ENCODE data around the gene KTI12.
A peak's percentile ranks its signal among the peaks of the same experiment; 100 is the strongest.

The KTI12 gene

GRCh38 chr1:52059888-52060287, 26.3 kb upstream of the KTI12 start:
- H3K27ac ChIP-seq = no peak overlapping the region
- TF ChIP-seq CTCF (IDR thresholded peaks at IDR 0.05) (no peak), ZFX (IDR thresholded peaks at IDR 0.05; ENCODE audit: borderline replicate concordance) (no peak)

- TF ChIP-seq ZFX (IDR thresholded peaks at IDR 0.05; ENCODE audit: borderline replicate concordance) (no peak), CTCF (IDR thresholded peaks at IDR 0.05) (no peak)
Observed at GRCh38 chr1:52059321-52059720, 25.7 kb upstream of the KTI12 start.

GRCh38 chr1:52057876-52058415, 24.3 kb upstream of the KTI12 start:
- no peak overlapping the region for H3K27ac ChIP-seq
- TF ChIP-seq CTCF (IDR thresholded peaks at IDR 0.05) (no peak), ZFX (IDR thresholded peaks at IDR 0.05; ENCODE audit: borderline replicate concordance) (no peak)

More at GRCh38 chr1:52059321-52059720, 25.7 kb upstream of the KTI12 start:
- H3K27ac ChIP-seq = no peak overlapping the region

GRCh38 chr1:52057255-52057654, 23.6 kb upstream of the KTI12 start:
- TF ChIP-seq CTCF (IDR thresholded peaks at IDR 0.05) = no peak
- no peak for TF ChIP-seq ZFX (IDR thresholded peaks at IDR 0.05; ENCODE audit: borderline replicate concordance)
- peak overlapping the region; percentile 99 for H3K27ac ChIP-seq

- peak overlapping the region; percentile 99 for H3K27ac ChIP-seq
- TF ChIP-seq CTCF (IDR thresholded peaks at IDR 0.05) (no peak), ZFX (IDR thresholded peaks at IDR 0.05; ENCODE audit: borderline replicate concordance) (no peak)
Observed at GRCh38 chr1:52056937-52057231, 23.3 kb upstream of the KTI12 start.

- TF ChIP-seq CTCF (IDR thresholded peaks at IDR 0.05) = no peak
- TF ChIP-seq ZFX (IDR thresholded peaks at IDR 0.05; ENCODE audit: borderline replicate concordance) = no peak
- peak within 1 kb of the TSS; percentile 99 for H3K27ac ChIP-seq
Observed at GRCh38 chr1:52056163-52056936, 22.7 kb upstream of the KTI12 start, which contains the start of gene BTF3L4. BTF3L4 (plus strand) TSS chr1:52056295; CDS start chr1:52059848, 3,553 bp downstream.

- TF ChIP-seq ZFX (IDR thresholded peaks at IDR 0.05; ENCODE audit: borderline replicate concordance) (no peak), CTCF (IDR thresholded peaks at IDR 0.05) (no peak)
- peak overlapping the region; percentile 99 for H3K27ac ChIP-seq
Observed at GRCh38 chr1:52055866-52056162, 22.2 kb upstream of the KTI12 start.
